Epithelial cell of esophagus (primary cell): ENCODE data around the gene TSHB.
A peak's percentile ranks its signal among the peaks of the same experiment; 100 is the strongest.

Source experiments
- DNase-seq: peaks from one replicate; pipeline ENCODE4 v3.0.0; 2010; ENCODE audit warnings: low read depth
- H3K4me3 ChIP-seq: 2 replicates; pipeline ENCODE4 v1.5.1; 2011; ENCODE audit warnings: mild to moderate bottlenecking, low read length, control low read depth
- TF ChIP-seq, protein P1 (sequence below): IDR thresholded peaks from 2 replicates; pipeline ENCODE4 v1.5.1; 2011; ENCODE audit warnings: low read depth, mild to moderate bottlenecking, low read length, control low read depth, inconsistent platforms; ENCODE audit not compliant: insufficient read depth; ENCODE audit errors: missing control alignments

Gene TSHB

DNA sequence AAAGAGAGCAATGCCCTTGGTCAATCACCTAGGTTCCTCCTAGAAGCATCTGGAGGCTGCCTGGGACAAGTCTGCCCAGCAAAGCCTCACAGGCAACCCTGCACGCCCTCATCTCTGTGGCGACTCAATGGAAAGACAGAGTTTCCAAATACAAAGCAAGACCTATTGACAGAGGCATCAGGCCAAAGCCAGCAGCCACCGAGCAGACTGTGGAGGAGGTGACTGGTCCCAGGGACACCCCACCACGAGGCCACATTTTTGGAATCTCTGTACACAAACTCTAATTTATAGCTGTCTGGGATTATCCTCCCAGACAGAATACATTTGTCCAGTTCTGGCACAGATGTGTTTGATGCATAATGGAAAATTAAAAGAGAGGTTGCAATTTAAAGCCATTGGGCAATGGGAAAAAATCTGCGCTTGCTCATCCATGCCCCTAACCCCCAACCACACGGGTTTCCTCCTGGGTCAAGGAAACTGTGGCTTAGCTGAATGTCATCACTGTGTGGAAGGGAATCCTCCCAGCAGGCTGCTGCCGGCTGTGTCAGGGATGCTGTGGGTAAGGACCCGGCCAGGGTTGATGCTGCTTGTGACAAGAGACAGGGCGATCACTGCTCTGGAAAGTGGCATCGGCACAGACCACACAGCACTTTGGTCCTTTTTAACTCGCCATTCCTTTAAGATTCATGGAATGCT lies 45.4 kb downstream of the TSHB start:
- TF ChIP-seq, protein P1, sequence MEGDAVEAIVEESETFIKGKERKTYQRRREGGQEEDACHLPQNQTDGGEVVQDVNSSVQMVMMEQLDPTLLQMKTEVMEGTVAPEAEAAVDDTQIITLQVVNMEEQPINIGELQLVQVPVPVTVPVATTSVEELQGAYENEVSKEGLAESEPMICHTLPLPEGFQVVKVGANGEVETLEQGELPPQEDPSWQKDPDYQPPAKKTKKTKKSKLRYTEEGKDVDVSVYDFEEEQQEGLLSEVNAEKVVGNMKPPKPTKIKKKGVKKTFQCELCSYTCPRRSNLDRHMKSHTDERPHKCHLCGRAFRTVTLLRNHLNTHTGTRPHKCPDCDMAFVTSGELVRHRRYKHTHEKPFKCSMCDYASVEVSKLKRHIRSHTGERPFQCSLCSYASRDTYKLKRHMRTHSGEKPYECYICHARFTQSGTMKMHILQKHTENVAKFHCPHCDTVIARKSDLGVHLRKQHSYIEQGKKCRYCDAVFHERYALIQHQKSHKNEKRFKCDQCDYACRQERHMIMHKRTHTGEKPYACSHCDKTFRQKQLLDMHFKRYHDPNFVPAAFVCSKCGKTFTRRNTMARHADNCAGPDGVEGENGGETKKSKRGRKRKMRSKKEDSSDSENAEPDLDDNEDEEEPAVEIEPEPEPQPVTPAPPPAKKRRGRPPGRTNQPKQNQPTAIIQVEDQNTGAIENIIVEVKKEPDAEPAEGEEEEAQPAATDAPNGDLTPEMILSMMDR = no peak
- no peak overlapping the region for H3K4me3 ChIP-seq
- DNase-seq = no peak

DNA sequence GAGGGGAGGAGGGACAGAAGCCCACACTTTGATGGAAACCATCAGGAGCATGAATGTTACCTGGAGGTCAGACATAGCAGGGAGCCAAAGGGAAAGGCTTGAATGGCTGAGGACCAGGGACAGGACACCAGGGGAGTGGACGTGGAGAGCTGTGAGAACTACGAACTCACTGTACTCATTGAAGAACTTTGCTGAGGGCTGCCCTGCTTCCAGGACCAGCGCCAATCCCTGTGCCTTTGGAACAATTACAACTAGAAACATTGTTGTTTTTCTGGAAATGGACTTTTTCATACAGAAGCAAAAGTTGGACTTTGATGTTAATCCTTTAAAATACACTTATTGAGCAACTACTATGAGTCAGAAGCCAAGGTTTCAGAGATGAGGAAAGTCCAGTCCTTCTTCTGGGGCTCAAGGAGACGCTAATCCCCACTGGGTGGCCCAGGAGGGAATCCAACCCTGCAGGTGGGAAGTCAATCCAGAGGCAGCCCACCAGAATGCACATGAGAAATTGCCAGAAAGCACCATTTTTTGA lies 46.8 kb downstream of the TSHB start:
- TF ChIP-seq, protein P1 = no peak
- DNase-seq = peak; percentile 40
- H3K4me3 ChIP-seq = no peak overlapping the region

DNA sequence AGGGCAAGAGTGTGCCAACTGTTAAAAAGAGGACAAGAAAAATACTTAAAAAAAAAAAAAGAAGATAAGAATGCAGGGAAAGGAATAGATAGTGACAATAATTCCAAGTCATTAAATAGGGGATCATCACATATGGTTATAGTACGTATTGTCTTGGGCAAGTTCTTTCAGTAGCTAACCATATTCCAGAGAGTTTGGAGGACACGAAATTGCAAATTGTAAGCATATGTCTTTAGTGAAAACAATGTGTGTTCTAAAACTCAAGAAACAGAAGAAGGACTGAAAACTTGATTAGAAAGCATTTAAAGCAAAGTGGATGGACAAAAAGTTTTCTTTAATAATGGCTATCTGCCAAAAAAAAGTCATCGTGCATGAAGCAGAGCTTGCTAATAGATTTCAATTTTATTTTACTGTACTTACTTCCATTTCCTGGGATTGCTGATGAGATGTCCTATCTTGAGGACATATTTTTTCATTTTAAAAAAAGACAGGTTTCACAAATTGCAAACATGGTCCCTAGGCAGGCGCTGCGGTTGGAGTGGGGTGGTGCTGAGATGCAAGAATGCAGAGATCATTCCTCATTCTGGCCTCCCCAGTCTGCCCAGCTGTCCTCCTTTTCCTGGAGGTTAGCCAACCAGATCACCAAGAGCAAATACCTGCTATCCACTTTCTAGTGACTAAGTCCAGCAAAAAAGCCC lies 47.8 kb downstream of the TSHB start:
- no peak overlapping the region for H3K4me3 ChIP-seq
- TF ChIP-seq, protein P1 = no peak
- no peak for DNase-seq

DNA sequence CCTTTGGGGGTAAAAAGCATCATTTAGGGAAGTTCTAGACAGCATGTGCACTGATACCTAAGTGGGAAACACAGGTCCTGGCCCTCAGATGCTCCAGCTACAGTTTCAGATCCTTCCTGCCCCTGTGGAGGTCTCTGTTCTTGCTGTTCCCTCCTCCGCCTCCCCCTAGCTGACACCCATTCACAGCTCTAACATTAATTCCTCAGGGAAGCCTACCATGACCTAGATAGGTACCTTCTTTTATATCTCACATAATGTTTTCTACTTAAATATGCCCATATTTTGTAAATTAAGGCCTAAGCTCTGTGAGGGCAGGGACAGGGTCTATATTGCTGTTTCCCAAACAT lies 48.3 kb downstream of the TSHB start:
- no peak for DNase-seq
- no peak overlapping the region for H3K4me3 ChIP-seq
- TF ChIP-seq, protein P1 = no peak

DNA sequence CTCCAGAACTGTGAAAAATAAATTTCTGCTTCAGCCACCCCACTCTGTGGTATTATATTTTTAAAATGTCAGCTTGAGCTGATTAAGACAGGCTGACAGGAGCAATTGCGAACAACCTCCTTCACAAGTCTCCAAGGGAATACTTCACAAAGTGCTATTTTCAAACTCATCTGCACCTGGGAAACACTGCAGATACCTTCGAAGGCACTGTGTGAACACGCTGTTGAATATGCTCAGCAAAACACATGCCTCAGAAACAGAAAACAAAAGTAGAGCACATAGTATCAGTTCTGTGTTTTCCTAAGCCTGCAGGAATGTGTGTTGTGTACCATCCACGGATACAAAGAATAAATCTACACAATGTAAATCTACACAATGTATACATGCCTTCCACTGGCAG lies 49.1 kb downstream of the TSHB start:
- H3K4me3 ChIP-seq = no peak overlapping the region
- TF ChIP-seq, protein P1 = no peak
- DNase-seq = no peak

DNA sequence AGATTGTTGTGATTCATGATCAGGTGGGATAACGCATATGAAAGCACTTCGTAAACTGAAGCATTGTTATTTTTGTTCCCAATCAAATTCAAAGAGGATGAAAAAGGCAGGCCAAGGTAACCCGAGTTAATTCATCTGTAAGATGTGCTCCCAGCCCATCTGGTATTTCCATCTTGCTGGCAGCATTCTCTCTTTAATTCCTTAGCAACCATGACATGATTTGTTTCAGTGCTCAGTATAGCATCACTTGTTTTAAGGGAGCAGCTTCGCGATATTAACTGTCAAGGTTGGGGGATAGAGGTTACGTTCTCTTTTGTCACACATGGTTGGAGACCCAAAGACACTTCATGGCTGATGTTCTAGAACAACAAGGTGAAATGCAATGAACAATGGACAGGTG lies 53.3 kb downstream of the TSHB start:
- no peak overlapping the region for H3K4me3 ChIP-seq
- no peak for DNase-seq
- TF ChIP-seq, protein P1 = no peak
